IMR-90 (cell line): ENCODE measurements around the gene DCAKD. TPM values are rescaled to one million over a fixed set of nuclear protein-coding genes. Genes with fewer than 3 reads are reported as not detected.

Experiments used
- ATAC-seq: fragments of 200-7000 bp; cut with Tn5 transposase; 2 replicates; pipeline ENCODE4 v1.9.1; 2020; ENCODE audit warnings: low read depth, mild to moderate bottlenecking, moderate library complexity
- BruUV-seq: library from RNA; stranded (reverse); fragments of 400-500 nt; replicated peaks from 2 replicates; lab custom pipeline; 2021; lab: Mats Ljungman, UMichigan
- CTCF ChIA-PET: fragments of 300-600 bp; formaldehyde crosslinking; extraction: SDS; loops from one replicate; lab custom pipeline; 2021; ENCODE audit warnings: antibody characterized with exemption; lab: Yijun Ruan, JAX
- POLR2A ChIA-PET: fragments of 300-600 bp; sonication (Branson Sonifier 250); formaldehyde crosslinking; loops from one replicate; lab custom pipeline; 2022; ENCODE audit warnings: antibody characterized with exemption; ENCODE audit not compliant: unreplicated experiment; lab: Charles Lee
- DNase-seq: peaks from one replicate; pipeline ENCODE4 v3.0.0; 2013
- H2AFZ ChIP-seq: replicated peaks from 2 replicates; pipeline ENCODE3; 2013; ENCODE audit warnings: low read length, mild to moderate bottlenecking; ENCODE audit not compliant: poor library complexity
- H2AK5ac ChIP-seq: 2 replicates; pipeline ENCODE4 v1.6.1; 2013; ENCODE audit warnings: low read depth, low read length, inconsistent platforms
- H2AK9ac ChIP-seq: replicated peaks from 2 replicates; pipeline ENCODE3; 2013; ENCODE audit warnings: mild to moderate bottlenecking, low read depth, low read length, moderate library complexity; ENCODE audit not compliant: poor library complexity
- H2BK120ac ChIP-seq: 2 replicates; pipeline ENCODE4 v1.6.1; 2013; ENCODE audit warnings: low read depth, low read length, inconsistent platforms
- H2BK15ac ChIP-seq: 3 replicates; pipeline ENCODE4 v1.6.1; 2013; ENCODE audit warnings: low read depth, low read length, inconsistent platforms
- H2BK20ac ChIP-seq: 2 replicates; pipeline ENCODE4 v1.6.1; 2013; ENCODE audit warnings: low read depth, mild to moderate bottlenecking, inconsistent platforms, low read length, moderate library complexity
- H2BK5ac ChIP-seq: 2 replicates; pipeline ENCODE4 v1.6.1; 2013; ENCODE audit warnings: mild to moderate bottlenecking, low read depth, low read length, inconsistent platforms; ENCODE audit not compliant: poor library complexity, severe bottlenecking
- H3K14ac ChIP-seq: replicated peaks from 2 replicates; pipeline ENCODE4 v1.6.1; 2013; ENCODE audit warnings: low read depth, low read length, inconsistent platforms
- H3K18ac ChIP-seq: 2 replicates; pipeline ENCODE4 v1.6.1; 2013; ENCODE audit warnings: low read depth, low read length, control low read depth
- H3K23ac ChIP-seq: 2 replicates; pipeline ENCODE4 v1.6.1; 2013; ENCODE audit warnings: low read depth, low read length, inconsistent platforms
- H3K27ac ChIP-seq: 2 replicates; pipeline ENCODE4 v1.5.1; 2013; ENCODE audit warnings: mild to moderate bottlenecking, control low read depth, low read length; ENCODE audit not compliant: insufficient read depth
- H3K27me3 ChIP-seq: 2 replicates; pipeline ENCODE4 v1.6.1; 2013; ENCODE audit warnings: low read length; ENCODE audit not compliant: control insufficient read depth, insufficient read depth
- H3K36me3 ChIP-seq: 2 replicates; pipeline ENCODE4 v1.6.1; 2013; ENCODE audit warnings: low read length, mixed read lengths; ENCODE audit not compliant: control insufficient read depth, insufficient read depth
- H3K4ac ChIP-seq: 2 replicates; pipeline ENCODE4 v1.6.1; 2013; ENCODE audit warnings: low read depth, low read length, inconsistent platforms
- H3K4me1 ChIP-seq: 2 replicates; pipeline ENCODE4 v1.6.1; 2013; ENCODE audit warnings: low read length, mixed read lengths; ENCODE audit not compliant: control insufficient read depth, insufficient read depth
- H3K4me2 ChIP-seq: 2 replicates; pipeline ENCODE4 v1.6.1; 2013; ENCODE audit warnings: low read depth, mild to moderate bottlenecking, control low read depth, low read length, moderate library complexity
- H3K4me3 ChIP-seq: 2 replicates; pipeline ENCODE4 v1.5.1; 2013; ENCODE audit warnings: low read depth, mild to moderate bottlenecking, control low read depth, low read length, moderate library complexity; ENCODE audit not compliant: insufficient read depth
- H3K56ac ChIP-seq: 2 replicates; pipeline ENCODE4 v1.6.1; 2013; ENCODE audit warnings: low read length, inconsistent platforms; ENCODE audit not compliant: insufficient read depth; ENCODE audit errors: extremely low read depth
- H3K79me1 ChIP-seq, 2 experiments: 2 replicates each; pipeline ENCODE4 v1.6.1; 2013; ENCODE audit warnings: low read length in 2 of 2, inconsistent platforms in 1 of 2, low read depth in 1 of 2
- H3K9ac ChIP-seq: 2 replicates; pipeline ENCODE4 v1.6.1; 2013; ENCODE audit warnings: low read depth, low read length, control low read depth
- H3K9me1 ChIP-seq: 2 replicates; pipeline ENCODE4 v1.6.1; 2013; ENCODE audit warnings: low read length, inconsistent platforms; ENCODE audit not compliant: insufficient read depth
- H3K9me3 ChIP-seq: 2 replicates; pipeline ENCODE4 v1.6.1; 2013; ENCODE audit warnings: low read length; ENCODE audit not compliant: control insufficient read depth, insufficient read depth
- H4K20me1 ChIP-seq: 2 replicates; pipeline ENCODE4 v1.6.1; 2013; ENCODE audit warnings: low read length, inconsistent platforms; ENCODE audit not compliant: insufficient read depth
- H4K5ac ChIP-seq: 2 replicates; pipeline ENCODE4 v1.6.1; 2013; ENCODE audit warnings: mild to moderate bottlenecking, low read depth, low read length, control low read depth
- H4K8ac ChIP-seq, 2 experiments: 2 replicates each; pipeline ENCODE4 v1.6.1; 2013; ENCODE audit warnings: low read depth in 2 of 2, low read length in 2 of 2, control low read depth in 1 of 2, inconsistent platforms in 1 of 2
- H4K91ac ChIP-seq: 2 replicates; pipeline ENCODE4 v1.6.1; 2013; ENCODE audit warnings: low read depth, low read length, inconsistent platforms; ENCODE audit not compliant: insufficient read depth
- CHD1 ChIP-seq: IDR thresholded peaks from 2 replicates; pipeline ENCODE4 v1.6.1; 2012; ENCODE audit warnings: low read depth, low read length, improper control_type of control experiment
- CTCF ChIP-seq: conservative IDR thresholded peaks from 2 replicates; pipeline ENCODE4 v1.5.1; 2012; ENCODE audit warnings: mild to moderate bottlenecking, low read depth, low read length, improper control_type of control experiment
- ELK1 ChIP-seq: fragments of 150-350 bp; IDR thresholded peaks from 2 replicates; pipeline ENCODE4 v1.6.1; 2016; ENCODE audit warnings: low read depth, mild to moderate bottlenecking, low read length, moderate library complexity, borderline replicate concordance
- FOS ChIP-seq: fragments of 150-350 bp; IDR thresholded peaks from 2 replicates; pipeline ENCODE4 v1.6.1; 2016; ENCODE audit warnings: low read depth, low read length
- MAFK ChIP-seq: IDR thresholded peaks from 2 replicates; pipeline ENCODE4 v1.6.1; 2012; ENCODE audit warnings: low read depth, low read length, improper control_type of control experiment
- MAZ ChIP-seq: IDR thresholded peaks from 2 replicates; pipeline ENCODE4 v1.6.1; 2012; ENCODE audit warnings: low read depth, mild to moderate bottlenecking, low read length, improper control_type of control experiment, moderate library complexity, borderline replicate concordance
- NFE2L2 ChIP-seq: fragments of 150-350 bp; IDR thresholded peaks from 2 replicates; pipeline ENCODE4 v1.6.1; 2016; ENCODE audit warnings: low read depth, mild to moderate bottlenecking, low read length
- POLR2A ChIP-seq: IDR thresholded peaks from 2 replicates; pipeline ENCODE4 v1.6.1; 2012; ENCODE audit warnings: mild to moderate bottlenecking, low read depth, low read length
- RAD21 ChIP-seq: IDR thresholded peaks from 2 replicates; pipeline ENCODE4 v1.6.1; 2012; ENCODE audit warnings: low read length, improper control_type of control experiment
- RCOR1 ChIP-seq: IDR thresholded peaks from 2 replicates; pipeline ENCODE4 v1.6.1; 2012; ENCODE audit warnings: mild to moderate bottlenecking, low read length, improper control_type of control experiment; ENCODE audit not compliant: insufficient replicate concordance
- SMC3 ChIP-seq: fragments of 150-350 bp; IDR thresholded peaks from 2 replicates; pipeline ENCODE4 v1.6.1; 2016; ENCODE audit warnings: low read depth, mild to moderate bottlenecking, antibody characterized with exemption, low read length, moderate library complexity
- USF2 ChIP-seq: fragments of 150-350 bp; IDR thresholded peaks from 2 replicates; pipeline ENCODE4 v1.6.1; 2017; ENCODE audit warnings: mild to moderate bottlenecking, antibody characterized with exemption, low read length, low read depth
- WGBS, 2 experiments: methylation state at CpG; one replicate each; pipeline versions ENCODE4 v1.1.5 to v1.1.7; 2013; ENCODE audit warnings: missing lambda C conversion rate in 2 of 2; ENCODE audit not compliant: insufficient read length in 1 of 2; ENCODE audit errors: extremely low coverage in 2 of 2; 5-methylcytosine and 5-hydroxymethylcytosine counted together
- dilution Hi-C: fragments of 300-500 bp; cut with HindIII; formaldehyde crosslinking; loops from one replicate; pipeline ENCODE4 v1.14.3; 2018; ENCODE audit warnings: low sequenced_read_pairs; ENCODE audit not compliant: unreplicated experiment
- in situ Hi-C: fragments of 300-500 bp; cut with MboI; formaldehyde crosslinking; loops from 3 replicates; pipeline ENCODE4 v1.14.3; 2019; ENCODE audit warnings: low sequenced_read_pairs, inconsistent platforms, mixed read lengths
- intact Hi-C: fragments of 100-400 bp; cut with micrococcal nuclease; formaldehyde crosslinking; loops from 2 replicates; pipeline ENCODE4 v1.10.0; 2022
- polyA plus RNA-seq, 3 experiments: library from polyadenylated mRNA; depleted of rRNA; stranded (reverse); fragments of >200 nt; gene quantifications; 2 replicates each; pipeline ENCODE4 v1.2.3, GENCODE V29; 2012; ENCODE audit warnings: low replicate concordance in 1 of 3
- total RNA-seq: library from RNA; depleted of rRNA; stranded (reverse); fragments of >200 nt; gene quantifications from 2 replicates; pipeline ENCODE4 v1.2.3, GENCODE V29; 2012

The DCAKD gene
- total and polyA plus RNA-seq, 2 of the 4 experiments (the other 2 are of a cell fraction) = 31.3 to 47.9 TPM

GRCh38 chr17:45022655-45023339 lies 28.6 kb downstream of the DCAKD start (continued):
- TF ChIP-seq CTCF = no peak

- POLR2A ChIA-PET = interaction anchor here (0.6 kb wide), 1 partner anchor 1378 kb away, joined by 3 read pairs; no protein-coding TSS in a partner anchor
- CTCF ChIA-PET = interaction anchor here (0.7 to 5.4 kb wide), 7 partner anchors 15 to 121 kb away, joined by 3 to 62 read pairs (median 4); no protein-coding TSS in a partner anchor
Observed at GRCh38 chr17:45022288-45022648, 29.2 kb downstream of the DCAKD start.

More at GRCh38 chr17:45022288-45022648, 29.2 kb downstream of the DCAKD start:
- Histone ChIP-seq H2AK5ac (no peak overlapping the region; the same call in 1 of the 2 replicates), H3K27ac (no peak overlapping the region), H4K20me1 (no peaks in the 10 kb centered on the region), H3K79me1 (0 out of 4 replicates have a peak, but pooled peaks cover 0 to 2% of the 10 kb centered on the region in 2 experiments), H3K4me1 (peaks cover 26% of the 10 kb centered on the region), H3K14ac (no peak overlapping the region), H3K23ac (no peak overlapping the region), H3K4ac (no peak overlapping the region), H2BK5ac (no peak overlapping the region), H3K36me3 (peaks cover 12% of the 10 kb centered on the region), H2BK120ac (no peak overlapping the region), H3K9ac (no peak overlapping the region), H2AFZ (peak overlapping the region; percentile 97), H3K18ac (no peak overlapping the region), H2BK15ac (no peak overlapping the region), H3K4me3 (no peak overlapping the region), H3K56ac (no peak overlapping the region), H2AK9ac (peak overlapping the region; percentile 62), H3K9me1 (no peaks in the 10 kb centered on the region), H4K91ac (no peak overlapping the region; the same call in 1 of the 2 replicates), H3K9me3 (no peaks in the 10 kb centered on the region), H3K4me2 (peak overlapping the region; percentile 29; the same call in 1 of the 2 replicates), H4K8ac (peak overlapping the region; percentile 57 to 86; a peak in 2 of 4 replicates), H2BK20ac (no peak overlapping the region), H4K5ac (peak overlapping the region; percentile 4; the same call in 1 of the 2 replicates), H3K27me3 (peaks cover 4% of the 10 kb centered on the region; the same call in 1 of the 2 replicates)
- no peak for DNase-seq
- peak; percentile 3 for ATAC-seq
- TF ChIP-seq MAFK = no peak
- TF ChIP-seq USF2 = no peak
- no peak for TF ChIP-seq ELK1
- no peak for TF ChIP-seq POLR2A
- TF ChIP-seq RCOR1 = no peak
- no peak for TF ChIP-seq MAZ
- TF ChIP-seq SMC3 = no peak
- TF ChIP-seq NFE2L2 = no peak
- TF ChIP-seq FOS = no peak
- TF ChIP-seq RAD21 = no peak
- TF ChIP-seq CHD1 = no peak
- in situ Hi-C loops = no loop called here
- intact Hi-C loops = loop anchor here (1.0 kb wide), 1 partner anchor 102 kb away; no protein-coding TSS in a partner anchor
- dilution Hi-C loops = no loop called here
- no CpG with 5 or more reads among the region's 8 CpGs for WGBS, 2 experiments
- BruUV-seq = no TSS peak
